Stimulated activated CD4-positive, alpha-beta T cell treated with anti-CD3 and anti-CD28 coated beads, Interleukin-1b, Interleukin-23, amount 100 ng/mL, for 1 hour (primary cell): ENCODE data around the gene ZFP36L2.
A peak's percentile ranks its signal among the peaks of the same experiment; 100 is the strongest.

ENCODE experiments used
- DNase-seq, 2 donors: peaks; one replicate each; pipeline ENCODE4 v3.0.0-alpha.2; 2020; ENCODE audit warnings: low read depth in 2 of 2

Gene ZFP36L2

GRCh38 chr2:43226558-43226954 is at the start of gene ZFP36L2:
Gene ZFP36L2, minus strand, starts transcription at chr2:43226606. Its CDS starts 291 bp downstream, at chr2:43226315.
- DNase-seq = peak; percentile 86 to 94

- no peak for DNase-seq
These were observed 48.3 kb upstream of the ZFP36L2 start for GRCh38 chr2:43274721-43275120.

GRCh38 chr2:43274055-43274454 is 47.6 kb upstream of the ZFP36L2 start:
- DNase-seq = no peak

- DNase-seq = no peak
These were observed 47.1 kb upstream of the ZFP36L2 start for GRCh38 chr2:43273529-43273928.

- DNase-seq = no peak
These were observed 44.7 kb upstream of the ZFP36L2 start for GRCh38 chr2:43270930-43271615.

GRCh38 chr2:43270461-43270860 is 44.1 kb upstream of the ZFP36L2 start:
- no peak for DNase-seq

GRCh38 chr2:43269706-43270105 is 43.3 kb upstream of the ZFP36L2 start:
- DNase-seq = no peak

GRCh38 chr2:43269074-43269572 is 42.7 kb upstream of the ZFP36L2 start:
- no peak for DNase-seq

GRCh38 chr2:43268066-43268953 is 41.9 kb upstream of the ZFP36L2 start:
- DNase-seq = no peak

GRCh38 chr2:43267381-43267780 is 41.0 kb upstream of the ZFP36L2 start:
- DNase-seq = no peak

- no peak for DNase-seq
These were observed 40.3 kb upstream of the ZFP36L2 start for GRCh38 chr2:43266711-43267111.

- no peak for DNase-seq
These were observed 39.0 kb upstream of the ZFP36L2 start for GRCh38 chr2:43265421-43265820.

- DNase-seq = no peak
These were observed 38.6 kb upstream of the ZFP36L2 start for GRCh38 chr2:43265001-43265400.

GRCh38 chr2:43262951-43263350 is 36.5 kb upstream of the ZFP36L2 start:
- no peak for DNase-seq

- no peak for DNase-seq
These were observed 35.8 kb upstream of the ZFP36L2 start for GRCh38 chr2:43262239-43262638.

- no peak for DNase-seq
These were observed 33.1 kb upstream of the ZFP36L2 start for GRCh38 chr2:43259512-43259911.

GRCh38 chr2:43258547-43259156 is 32.2 kb upstream of the ZFP36L2 start:
- no peak for DNase-seq

- no peak for DNase-seq
These were observed 29.0 kb upstream of the ZFP36L2 start for GRCh38 chr2:43255296-43255910.

- no peak for DNase-seq
These were observed 27.9 kb upstream of the ZFP36L2 start for GRCh38 chr2:43254331-43254730.

GRCh38 chr2:43251171-43251731 is 24.8 kb upstream of the ZFP36L2 start:
- no peak for DNase-seq

GRCh38 chr2:43250015-43250414 is 23.6 kb upstream of the ZFP36L2 start:
- no peak for DNase-seq

- no peak for DNase-seq
These were observed 22.2 kb upstream of the ZFP36L2 start for GRCh38 chr2:43248621-43249020.
